ENCODE measurements around the gene EXOC2. TPM values are rescaled to one million over a fixed set of nuclear protein-coding genes. Genes with fewer than 3 reads are reported as not detected.

Gene EXOC2, protein sequence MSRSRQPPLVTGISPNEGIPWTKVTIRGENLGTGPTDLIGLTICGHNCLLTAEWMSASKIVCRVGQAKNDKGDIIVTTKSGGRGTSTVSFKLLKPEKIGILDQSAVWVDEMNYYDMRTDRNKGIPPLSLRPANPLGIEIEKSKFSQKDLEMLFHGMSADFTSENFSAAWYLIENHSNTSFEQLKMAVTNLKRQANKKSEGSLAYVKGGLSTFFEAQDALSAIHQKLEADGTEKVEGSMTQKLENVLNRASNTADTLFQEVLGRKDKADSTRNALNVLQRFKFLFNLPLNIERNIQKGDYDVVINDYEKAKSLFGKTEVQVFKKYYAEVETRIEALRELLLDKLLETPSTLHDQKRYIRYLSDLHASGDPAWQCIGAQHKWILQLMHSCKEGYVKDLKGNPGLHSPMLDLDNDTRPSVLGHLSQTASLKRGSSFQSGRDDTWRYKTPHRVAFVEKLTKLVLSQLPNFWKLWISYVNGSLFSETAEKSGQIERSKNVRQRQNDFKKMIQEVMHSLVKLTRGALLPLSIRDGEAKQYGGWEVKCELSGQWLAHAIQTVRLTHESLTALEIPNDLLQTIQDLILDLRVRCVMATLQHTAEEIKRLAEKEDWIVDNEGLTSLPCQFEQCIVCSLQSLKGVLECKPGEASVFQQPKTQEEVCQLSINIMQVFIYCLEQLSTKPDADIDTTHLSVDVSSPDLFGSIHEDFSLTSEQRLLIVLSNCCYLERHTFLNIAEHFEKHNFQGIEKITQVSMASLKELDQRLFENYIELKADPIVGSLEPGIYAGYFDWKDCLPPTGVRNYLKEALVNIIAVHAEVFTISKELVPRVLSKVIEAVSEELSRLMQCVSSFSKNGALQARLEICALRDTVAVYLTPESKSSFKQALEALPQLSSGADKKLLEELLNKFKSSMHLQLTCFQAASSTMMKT
- total RNA-seq (ENCODE audit: low replicate concordance): 21.6 and 22.9 TPM in 2 replicates
- long read RNA-seq, full-length matches to known transcripts: 22 of 63 reads
- long read RNA-seq, partial matches to known transcripts: 23 of 63 reads
- long read RNA-seq, other reads (novel, unspliced or antisense): 18 of 63 reads

- no peaks in the 10 kb centered on the region for H3K36me3 Mint-ChIP-seq
- H3K4me1 Mint-ChIP-seq (ENCODE audit: unreplicated experiment): peaks cover 19% of the 10 kb centered on the region
- peak within 1 kb of the TSS; percentile 96 for H3K27ac Mint-ChIP-seq
- peak; percentile 85 for DNase-seq (ENCODE audit: extremely low spot score, unreplicated experiment)
- H3K27me3 Mint-ChIP-seq: peaks cover 2% of the 10 kb centered on the region
- peak within 1 kb of the TSS; percentile 98 for H3K4me3 Mint-ChIP-seq
- H3K9me3 Mint-ChIP-seq: no peaks in the 10 kb centered on the region
- TF ChIP-seq, protein P1, sequence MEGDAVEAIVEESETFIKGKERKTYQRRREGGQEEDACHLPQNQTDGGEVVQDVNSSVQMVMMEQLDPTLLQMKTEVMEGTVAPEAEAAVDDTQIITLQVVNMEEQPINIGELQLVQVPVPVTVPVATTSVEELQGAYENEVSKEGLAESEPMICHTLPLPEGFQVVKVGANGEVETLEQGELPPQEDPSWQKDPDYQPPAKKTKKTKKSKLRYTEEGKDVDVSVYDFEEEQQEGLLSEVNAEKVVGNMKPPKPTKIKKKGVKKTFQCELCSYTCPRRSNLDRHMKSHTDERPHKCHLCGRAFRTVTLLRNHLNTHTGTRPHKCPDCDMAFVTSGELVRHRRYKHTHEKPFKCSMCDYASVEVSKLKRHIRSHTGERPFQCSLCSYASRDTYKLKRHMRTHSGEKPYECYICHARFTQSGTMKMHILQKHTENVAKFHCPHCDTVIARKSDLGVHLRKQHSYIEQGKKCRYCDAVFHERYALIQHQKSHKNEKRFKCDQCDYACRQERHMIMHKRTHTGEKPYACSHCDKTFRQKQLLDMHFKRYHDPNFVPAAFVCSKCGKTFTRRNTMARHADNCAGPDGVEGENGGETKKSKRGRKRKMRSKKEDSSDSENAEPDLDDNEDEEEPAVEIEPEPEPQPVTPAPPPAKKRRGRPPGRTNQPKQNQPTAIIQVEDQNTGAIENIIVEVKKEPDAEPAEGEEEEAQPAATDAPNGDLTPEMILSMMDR (conservative IDR thresholded peaks at IDR 0.05): no peak
These were observed at the start of gene EXOC2 for GRCh38 chr6:692858-693722. Gene EXOC2 (minus strand): TSS chr6:693139. CDS start chr6:637818, 55,321 bp downstream.

DNA sequence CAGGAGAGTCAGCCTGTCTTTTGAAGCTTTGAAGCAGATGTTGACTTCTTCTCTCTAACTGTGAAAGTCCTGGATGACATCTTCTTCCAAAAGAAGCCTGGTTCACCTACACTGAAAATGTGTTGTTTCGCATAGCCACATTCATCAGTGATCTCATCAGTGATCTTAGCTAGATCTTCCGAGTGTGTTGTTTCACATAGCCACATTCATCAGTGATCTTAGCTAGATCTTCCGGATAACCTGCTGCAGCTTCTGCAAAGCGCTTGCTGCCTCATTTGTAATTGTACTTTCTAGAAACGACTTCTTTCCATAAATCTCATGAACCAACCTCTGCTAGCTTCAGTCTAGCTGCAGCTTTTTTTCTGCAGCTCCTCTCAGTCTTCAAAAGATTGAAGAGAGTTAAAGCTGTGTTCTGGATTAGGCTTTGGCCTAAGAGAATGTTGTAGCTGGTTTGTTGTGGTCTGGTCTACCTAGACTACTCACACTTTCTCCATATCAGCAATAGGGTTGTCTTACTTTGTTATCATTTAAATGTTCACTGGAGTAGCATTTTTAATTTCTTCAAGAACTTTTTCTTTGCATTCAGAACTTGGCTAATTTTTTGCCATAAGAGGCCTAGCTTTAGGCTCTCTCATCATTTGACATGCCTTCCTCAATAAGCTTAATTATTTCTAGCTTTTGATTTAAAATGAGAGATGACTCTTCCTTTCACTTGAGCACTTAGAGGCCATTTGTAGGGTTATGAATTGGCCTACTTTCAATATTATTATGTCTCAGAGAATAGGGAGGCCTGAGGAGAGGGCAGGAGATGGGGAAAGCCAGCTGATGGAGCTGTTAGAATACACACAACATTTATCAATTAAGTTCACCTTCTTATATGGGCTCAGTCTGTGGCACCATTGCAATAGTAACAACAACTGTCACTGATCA is 48.7 kb upstream of the EXOC2 start:
- DNase-seq (ENCODE audit: extremely low spot score, unreplicated experiment): no peak
- H3K27ac Mint-ChIP-seq: no peak overlapping the region
- no peaks in the 10 kb centered on the region for H3K27me3 Mint-ChIP-seq
- no peaks in the 10 kb centered on the region for H3K4me1 Mint-ChIP-seq (ENCODE audit: unreplicated experiment)
- H3K9me3 Mint-ChIP-seq: peaks cover 5% of the 10 kb centered on the region
- H3K36me3 Mint-ChIP-seq: no peaks in the 10 kb centered on the region
- TF ChIP-seq, protein P1 (conservative IDR thresholded peaks at IDR 0.05): no peak
- no peak overlapping the region for H3K4me3 Mint-ChIP-seq

DNA sequence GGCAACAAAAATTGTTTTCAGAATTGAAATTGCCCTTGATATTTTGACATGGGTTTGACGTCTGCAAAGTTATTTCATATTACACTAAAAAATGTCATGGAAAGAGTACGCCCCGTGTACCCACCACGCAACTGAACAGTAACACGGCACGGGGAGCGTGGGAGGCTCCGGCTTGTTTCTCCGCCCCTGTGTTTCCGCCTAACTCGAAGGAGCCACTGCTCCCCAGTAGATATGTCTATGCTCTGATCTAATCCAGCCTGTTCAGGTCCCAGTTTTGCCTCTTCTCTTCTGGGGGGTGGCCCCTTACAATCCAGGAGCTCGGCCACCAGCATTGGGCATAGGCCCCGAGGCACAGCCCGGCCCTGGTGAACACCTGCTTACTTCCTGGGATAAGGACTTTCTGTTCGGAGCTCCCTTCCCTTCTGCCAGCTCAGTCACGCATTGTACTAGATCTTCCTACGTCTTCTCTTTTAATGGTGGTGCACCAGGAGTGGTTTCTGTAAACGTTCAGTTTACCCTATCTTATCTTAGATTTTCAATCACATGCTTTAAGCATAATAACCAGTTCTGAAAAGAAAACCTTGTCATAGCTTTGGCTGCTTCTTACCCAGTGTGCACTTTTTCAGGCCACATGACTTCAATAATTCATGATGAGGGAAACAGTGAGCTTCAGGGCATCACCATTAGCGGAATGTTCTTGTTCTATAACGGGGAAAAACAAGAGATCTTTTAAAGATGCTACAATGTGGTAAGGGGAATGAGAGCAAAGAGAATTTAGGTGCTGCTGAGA is 43.9 kb upstream of the EXOC2 start:
- Mint-ChIP-seq H3K4me3 (no peak overlapping the region), H3K36me3 (no peaks in the 10 kb centered on the region), H3K27me3 (peaks cover 4% of the 10 kb centered on the region), H3K9me3 (peaks cover 6% of the 10 kb centered on the region), H3K4me1 (ENCODE audit: unreplicated experiment) (no peaks in the 10 kb centered on the region), H3K27ac (no peak overlapping the region)
- TF ChIP-seq, protein P1 (conservative IDR thresholded peaks at IDR 0.05): no peak
- no peak for DNase-seq (ENCODE audit: extremely low spot score, unreplicated experiment)

GRCh38 chr6:733431-734219 is 40.7 kb upstream of the EXOC2 start:
- no peak for DNase-seq (ENCODE audit: extremely low spot score, unreplicated experiment)
- no peaks in the 10 kb centered on the region for H3K4me1 Mint-ChIP-seq (ENCODE audit: unreplicated experiment)
- peaks cover 30% of the 10 kb centered on the region for H3K27me3 Mint-ChIP-seq
- H3K27ac Mint-ChIP-seq: no peak overlapping the region
- peaks cover 6% of the 10 kb centered on the region for H3K9me3 Mint-ChIP-seq
- H3K36me3 Mint-ChIP-seq: no peaks in the 10 kb centered on the region
- H3K4me3 Mint-ChIP-seq: no peak overlapping the region
- TF ChIP-seq, protein P1 (conservative IDR thresholded peaks at IDR 0.05): no peak
